ENCODE measurements around the gene AFF3. TPM values are rescaled to one million over a fixed set of nuclear protein-coding genes. Genes with fewer than 3 reads are reported as not detected.

AFF3 gene
- total RNA-seq, 1 experiment from 2014 or later, result not detected

DNA sequence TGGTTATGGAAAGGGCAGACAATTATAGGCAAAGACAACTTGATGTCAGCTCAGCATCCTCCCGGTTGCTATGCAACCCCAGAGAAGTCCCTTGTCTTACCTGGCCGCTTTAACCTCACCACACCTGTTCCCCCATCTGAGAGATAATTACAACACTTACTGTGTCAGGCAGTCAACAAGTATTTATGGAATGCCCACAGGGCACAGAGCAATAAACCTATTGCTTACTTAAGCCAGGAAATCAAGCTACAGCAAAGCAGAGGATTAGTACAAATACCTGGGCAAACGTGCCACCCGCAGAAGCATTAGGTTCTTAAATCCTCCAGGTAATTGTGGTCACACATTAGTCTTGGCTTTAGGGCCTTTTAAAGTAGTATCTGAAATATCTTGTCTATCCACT is 332.2 kb downstream of the AFF3 start:
- Histone ChIP-seq H3K27me3 (replicated peaks; ENCODE audit: insufficient read depth, low read depth, low read length, poor library complexity) (peaks cover 59% of the 10 kb centered on the region), H3K27ac (ENCODE audit: low read depth, low read length, poor library complexity, severe bottlenecking) (no peak overlapping the region), H3K4me1 (ENCODE audit: insufficient read depth, low read length, poor library complexity, severe bottlenecking) (no peaks in the 10 kb centered on the region), H3K36me3 (ENCODE audit: insufficient read depth, low read length, poor library complexity, severe bottlenecking) (no peaks in the 10 kb centered on the region), H3K9me3 (ENCODE audit: low read depth, low read length, poor library complexity, severe bottlenecking) (no peaks in the 10 kb centered on the region), H3K4me3 (ENCODE audit: low read depth, low read length, poor library complexity, severe bottlenecking) (no peak overlapping the region)
- intact Hi-C loops (cut with micrococcal nuclease; ENCODE audit: unreplicated experiment), result loop anchor here (5.0 kb wide), 1 partner anchor 253 kb away; no protein-coding TSS in a partner anchor
- CTCF ChIA-PET, result no interaction called here
- DNase-seq (ENCODE audit: low spot score), result no peak
- TF ChIP-seq EZH2 (IDR thresholded peaks at IDR 0.05; ENCODE audit: borderline replicate concordance, low read depth, low read length, poor library complexity, severe bottlenecking), result no peak
- TF ChIP-seq, protein P1, sequence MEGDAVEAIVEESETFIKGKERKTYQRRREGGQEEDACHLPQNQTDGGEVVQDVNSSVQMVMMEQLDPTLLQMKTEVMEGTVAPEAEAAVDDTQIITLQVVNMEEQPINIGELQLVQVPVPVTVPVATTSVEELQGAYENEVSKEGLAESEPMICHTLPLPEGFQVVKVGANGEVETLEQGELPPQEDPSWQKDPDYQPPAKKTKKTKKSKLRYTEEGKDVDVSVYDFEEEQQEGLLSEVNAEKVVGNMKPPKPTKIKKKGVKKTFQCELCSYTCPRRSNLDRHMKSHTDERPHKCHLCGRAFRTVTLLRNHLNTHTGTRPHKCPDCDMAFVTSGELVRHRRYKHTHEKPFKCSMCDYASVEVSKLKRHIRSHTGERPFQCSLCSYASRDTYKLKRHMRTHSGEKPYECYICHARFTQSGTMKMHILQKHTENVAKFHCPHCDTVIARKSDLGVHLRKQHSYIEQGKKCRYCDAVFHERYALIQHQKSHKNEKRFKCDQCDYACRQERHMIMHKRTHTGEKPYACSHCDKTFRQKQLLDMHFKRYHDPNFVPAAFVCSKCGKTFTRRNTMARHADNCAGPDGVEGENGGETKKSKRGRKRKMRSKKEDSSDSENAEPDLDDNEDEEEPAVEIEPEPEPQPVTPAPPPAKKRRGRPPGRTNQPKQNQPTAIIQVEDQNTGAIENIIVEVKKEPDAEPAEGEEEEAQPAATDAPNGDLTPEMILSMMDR (conservative IDR thresholded peaks at IDR 0.05; ENCODE audit: low read depth, low read length), result no peak
- BruUV-seq (replicated peaks), result no TSS peak
- POLR2A ChIA-PET (ENCODE audit: low non-redundant PET), result no interaction called here

DNA sequence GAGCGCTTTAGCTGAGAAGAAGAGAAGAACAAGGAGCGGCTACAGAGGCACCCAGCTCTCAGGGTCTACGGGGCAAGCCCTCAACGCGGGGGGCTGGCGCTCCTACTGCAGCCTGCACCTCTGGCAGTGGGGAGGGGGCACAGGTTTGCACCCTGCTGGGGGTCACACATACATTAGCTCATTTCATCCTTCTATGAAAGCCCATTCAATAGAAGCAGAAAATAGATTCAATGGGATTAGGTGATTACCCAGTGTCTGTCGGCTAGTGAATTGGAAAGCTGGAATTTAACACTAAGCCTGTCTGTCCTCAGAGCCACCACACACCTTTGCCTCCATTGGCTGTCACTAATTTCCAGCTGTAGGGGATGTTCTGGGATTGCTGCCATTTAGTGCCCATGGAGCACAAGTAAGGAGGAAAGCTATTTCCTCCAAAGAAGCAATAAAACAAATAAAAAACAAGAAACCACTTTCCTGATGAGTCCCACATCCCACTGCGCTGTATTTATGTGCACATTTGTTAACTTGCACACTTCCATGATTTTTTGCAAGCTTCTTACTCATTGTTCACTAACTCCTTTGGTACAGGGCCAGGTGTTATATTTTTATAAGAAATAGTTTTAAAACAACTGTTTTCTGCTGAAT is 333.0 kb downstream of the AFF3 start:
- no TSS peak for BruUV-seq (replicated peaks)
- CTCF ChIA-PET, result no interaction called here
- intact Hi-C loops (cut with micrococcal nuclease; ENCODE audit: unreplicated experiment), result no loop called here
- no peaks in the 10 kb centered on the region for H3K4me1 ChIP-seq (ENCODE audit: insufficient read depth, low read length, poor library complexity, severe bottlenecking)
- DNase-seq (ENCODE audit: low spot score), result no peak
- H3K27ac ChIP-seq (ENCODE audit: low read depth, low read length, poor library complexity, severe bottlenecking), result no peak overlapping the region
- H3K27me3 ChIP-seq (replicated peaks; ENCODE audit: insufficient read depth, low read depth, low read length, poor library complexity), result peaks cover 60% of the 10 kb centered on the region
- no peak overlapping the region for H3K4me3 ChIP-seq (ENCODE audit: low read depth, low read length, poor library complexity, severe bottlenecking)
- H3K9me3 ChIP-seq (ENCODE audit: low read depth, low read length, poor library complexity, severe bottlenecking), result no peaks in the 10 kb centered on the region
- TF ChIP-seq EZH2 (IDR thresholded peaks at IDR 0.05; ENCODE audit: borderline replicate concordance, low read depth, low read length, poor library complexity, severe bottlenecking), result no peak
- TF ChIP-seq, protein P1 (conservative IDR thresholded peaks at IDR 0.05; ENCODE audit: low read depth, low read length), result no peak
- H3K36me3 ChIP-seq (ENCODE audit: insufficient read depth, low read length, poor library complexity, severe bottlenecking), result no peaks in the 10 kb centered on the region
- POLR2A ChIA-PET (ENCODE audit: low non-redundant PET), result no interaction called here

DNA sequence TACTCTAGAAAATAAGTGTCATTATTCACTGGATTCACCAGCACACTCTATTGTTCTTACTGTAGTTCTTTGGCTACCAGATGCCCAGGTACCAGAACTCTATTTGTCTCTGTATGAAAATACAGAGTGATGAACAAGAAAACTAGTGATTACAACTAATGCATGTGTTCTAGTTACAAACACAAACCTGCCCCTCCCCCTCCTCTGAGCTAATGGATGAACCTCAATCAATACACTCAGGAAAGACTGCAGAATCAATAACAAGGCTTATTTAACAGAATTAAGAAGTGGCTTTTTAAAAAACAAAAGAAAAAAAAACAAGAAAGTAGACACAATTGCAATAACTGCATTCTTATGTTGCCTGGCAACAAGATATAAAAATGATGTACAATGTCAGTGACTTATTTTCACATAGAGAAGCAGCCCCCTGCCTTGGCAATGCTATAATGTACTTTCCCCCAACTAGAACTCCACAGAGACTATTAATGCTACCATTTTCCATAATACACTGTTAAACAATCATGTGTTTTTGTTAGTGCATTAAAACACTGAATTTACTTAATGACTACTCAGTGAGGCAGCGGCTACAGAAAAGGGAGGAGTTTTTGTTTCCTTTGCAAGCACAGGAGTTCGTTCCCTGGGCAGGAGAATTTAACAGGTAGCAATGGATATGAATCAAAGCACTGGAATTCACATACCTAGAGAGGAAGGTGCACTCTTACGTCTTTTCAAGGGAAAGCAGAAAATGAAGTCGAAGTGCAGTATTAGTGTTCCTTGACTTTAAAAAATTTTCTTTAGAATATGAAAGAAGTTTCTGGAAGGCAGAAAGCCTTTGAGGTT is 333.8 kb downstream of the AFF3 start:
- no peaks in the 10 kb centered on the region for H3K4me1 ChIP-seq (ENCODE audit: insufficient read depth, low read length, poor library complexity, severe bottlenecking)
- no peaks in the 10 kb centered on the region for H3K36me3 ChIP-seq (ENCODE audit: insufficient read depth, low read length, poor library complexity, severe bottlenecking)
- BruUV-seq (replicated peaks), result no TSS peak
- ChIA-PET POLR2A (ENCODE audit: low non-redundant PET) (no interaction called here), CTCF (no interaction called here)
- H3K4me3 ChIP-seq (ENCODE audit: low read depth, low read length, poor library complexity, severe bottlenecking), result no peak overlapping the region
- TF ChIP-seq, protein P1 (conservative IDR thresholded peaks at IDR 0.05; ENCODE audit: low read depth, low read length), result no peak
- no peak for TF ChIP-seq EZH2 (IDR thresholded peaks at IDR 0.05; ENCODE audit: borderline replicate concordance, low read depth, low read length, poor library complexity, severe bottlenecking)
- no peaks in the 10 kb centered on the region for H3K9me3 ChIP-seq (ENCODE audit: low read depth, low read length, poor library complexity, severe bottlenecking)
- no peak for DNase-seq (ENCODE audit: low spot score)
- no peak overlapping the region for H3K27ac ChIP-seq (ENCODE audit: low read depth, low read length, poor library complexity, severe bottlenecking)
- intact Hi-C loops (cut with micrococcal nuclease; ENCODE audit: unreplicated experiment), result no loop called here
- peaks cover 58% of the 10 kb centered on the region for H3K27me3 ChIP-seq (replicated peaks; ENCODE audit: insufficient read depth, low read depth, low read length, poor library complexity)

Data from A673 (cell line).